Measurements from ENCODE around the gene PCDHB14.

GRCh38 chr5:141258948-141259347 is 35.8 kb downstream of the PCDHB14 start:
- TF ChIP-seq POLR2A (IDR thresholded peaks at IDR 0.05; ENCODE audit: low read length) (no peak), GATA1 (IDR thresholded peaks at IDR 0.05; ENCODE audit: low read depth, low read length) (no peak)
